Esophagus muscularis mucosa (tissue), 3 donors: ENCODE data around the gene WNK4.

Experiments used
- CTCF ChIP-seq, 3 experiments: fragments of 200-600 bp in 2 of 3; fragments of 450-650 bp in 1 of 3; sonication (generic) in 2 of 3; IDR thresholded peaks; one replicate each; pipeline ENCODE4 v1.5.1; 2017 to 2019; ENCODE audit warnings: antibody characterized with exemption in 3 of 3, mild to moderate bottlenecking in 2 of 3, moderate library complexity in 1 of 3
- POLR2A ChIP-seq: fragments of 450-650 bp; IDR thresholded peaks from one replicate; pipeline ENCODE4 v1.6.1; 2017; ENCODE audit warnings: antibody characterized with exemption, moderate library complexity, mild to moderate bottlenecking, low read depth

GRCh38 chr17:42744283-42744805 lies 36.1 kb upstream of the WNK4 start:
- TF ChIP-seq CTCF (IDR thresholded peaks at IDR 0.05): no peak
- TF ChIP-seq POLR2A: no peak
